ENCODE data around the gene MKX. TPM values are rescaled to one million over a fixed set of nuclear protein-coding genes. Genes with fewer than 3 reads are reported as not detected.

Gene MKX
- total RNA-seq, 3 donors from 2014 or later: 1.4 to 2.3 (median 1.8) TPM

- Histone ChIP-seq H3K36me3 (no peaks in the 10 kb centered on the region), H3K9me3 (no peaks in the 10 kb centered on the region), H3K27me3 (no peaks in the 10 kb centered on the region), H3K27ac (no peak overlapping the region), H3K4me3 (no peak overlapping the region), H3K4me1 (no peaks in the 10 kb centered on the region)
- intact Hi-C loops (cut with DNase I; ENCODE audit: low total_unique reads): no loop called here
- no peak for DNase-seq (ENCODE audit: low spot score in 2 of 2)
- TF ChIP-seq CTCF (IDR thresholded peaks at IDR 0.05) (no peak), POLR2A (IDR thresholded peaks at IDR 0.05) (no peak), POLR2AphosphoS5 (IDR thresholded peaks at IDR 0.05) (no peak)
These were observed 73.8 kb downstream of the MKX start for GRCh38 chr10:27671821-27672220.

GRCh38 chr10:27664461-27664860 lies 81.2 kb downstream of the MKX start:
- intact Hi-C loops (cut with DNase I; ENCODE audit: low total_unique reads): no loop called here
- Histone ChIP-seq H3K36me3 (no peaks in the 10 kb centered on the region), H3K27ac (no peak overlapping the region), H3K4me1 (no peaks in the 10 kb centered on the region), H3K27me3 (no peaks in the 10 kb centered on the region), H3K4me3 (no peak overlapping the region), H3K9me3 (no peaks in the 10 kb centered on the region)
- no peak for TF ChIP-seq POLR2AphosphoS5 (IDR thresholded peaks at IDR 0.05)
- no peak for TF ChIP-seq POLR2A (IDR thresholded peaks at IDR 0.05)
- no peak for TF ChIP-seq CTCF (IDR thresholded peaks at IDR 0.05)
- no peak for DNase-seq (ENCODE audit: low spot score in 2 of 2)

DNA sequence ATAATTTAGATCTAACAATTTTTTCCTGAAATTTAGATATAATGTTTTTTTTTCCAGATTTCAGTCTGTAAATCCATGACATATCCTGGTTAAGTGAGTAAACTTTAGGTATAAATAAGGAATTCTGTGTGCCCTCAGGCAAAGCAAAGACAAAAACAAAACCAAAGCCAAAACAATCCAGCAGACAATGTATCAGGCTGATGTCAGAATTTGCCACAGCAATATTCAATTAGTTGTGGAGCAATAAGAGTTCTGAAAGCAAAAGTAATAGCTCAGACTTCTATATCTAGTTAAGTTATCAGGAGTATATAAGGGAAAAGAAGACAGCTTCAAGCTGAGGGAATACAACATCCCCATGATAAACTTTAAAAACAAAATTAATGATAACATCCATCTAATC lies 82.0 kb downstream of the MKX start:
- intact Hi-C loops (cut with DNase I; ENCODE audit: low total_unique reads): no loop called here
- H3K27me3 ChIP-seq: no peaks in the 10 kb centered on the region
- no peak overlapping the region for H3K27ac ChIP-seq
- TF ChIP-seq POLR2A (IDR thresholded peaks at IDR 0.05) (no peak), CTCF (IDR thresholded peaks at IDR 0.05) (no peak), POLR2AphosphoS5 (IDR thresholded peaks at IDR 0.05) (no peak)
- H3K9me3 ChIP-seq: no peaks in the 10 kb centered on the region
- H3K36me3 ChIP-seq: no peaks in the 10 kb centered on the region
- no peak overlapping the region for H3K4me3 ChIP-seq
- H3K4me1 ChIP-seq: no peaks in the 10 kb centered on the region
- no peak for DNase-seq (ENCODE audit: low spot score in 2 of 2)

GRCh38 chr10:27661514-27662286 lies 83.9 kb downstream of the MKX start:
- intact Hi-C loops (cut with DNase I; ENCODE audit: low total_unique reads): no loop called here
- H3K4me3 ChIP-seq: no peak overlapping the region
- no peak for DNase-seq (ENCODE audit: low spot score in 2 of 2)
- no peaks in the 10 kb centered on the region for H3K27me3 ChIP-seq
- no peak overlapping the region for H3K27ac ChIP-seq
- H3K4me1 ChIP-seq: no peaks in the 10 kb centered on the region
- H3K36me3 ChIP-seq: no peaks in the 10 kb centered on the region
- H3K9me3 ChIP-seq: no peaks in the 10 kb centered on the region
- TF ChIP-seq CTCF (IDR thresholded peaks at IDR 0.05) (no peak), POLR2A (IDR thresholded peaks at IDR 0.05) (no peak), POLR2AphosphoS5 (IDR thresholded peaks at IDR 0.05) (no peak)

GRCh38 chr10:27660711-27661110 lies 84.9 kb downstream of the MKX start:
- no peaks in the 10 kb centered on the region for H3K4me1 ChIP-seq
- intact Hi-C loops (cut with DNase I; ENCODE audit: low total_unique reads): no loop called here
- DNase-seq (ENCODE audit: low spot score in 2 of 2): no peak
- no peaks in the 10 kb centered on the region for H3K27me3 ChIP-seq
- no peaks in the 10 kb centered on the region for H3K9me3 ChIP-seq
- no peak overlapping the region for H3K4me3 ChIP-seq
- H3K27ac ChIP-seq: no peak overlapping the region
- no peaks in the 10 kb centered on the region for H3K36me3 ChIP-seq
- TF ChIP-seq POLR2AphosphoS5 (IDR thresholded peaks at IDR 0.05) (no peak), POLR2A (IDR thresholded peaks at IDR 0.05) (no peak), CTCF (IDR thresholded peaks at IDR 0.05) (no peak)

All from breast epithelium (tissue), 4 donors.